Mucosa of rectum (tissue), 2 donors: ENCODE results near the gene NUCKS1.
A peak's percentile ranks its signal among the peaks of the same experiment; 100 is the strongest.

ENCODE experiments used
- H3K27ac ChIP-seq, 2 donors: one replicate each; pipeline ENCODE4 v1.7.0; 2013; ENCODE audit warnings: inconsistent platforms in 2 of 2, low read depth in 2 of 2, low read length in 2 of 2
- H3K27me3 ChIP-seq, 2 donors: one replicate each; pipeline ENCODE4 v1.7.0; 2013; ENCODE audit warnings: low read length in 2 of 2; ENCODE audit not compliant: control insufficient read depth in 2 of 2, insufficient read depth in 2 of 2
- H3K36me3 ChIP-seq, 2 donors: one replicate each; pipeline ENCODE4 v1.7.0; 2013; ENCODE audit warnings: low read length in 2 of 2; ENCODE audit not compliant: control insufficient read depth in 2 of 2, insufficient read depth in 2 of 2
- H3K4me1 ChIP-seq, 2 donors: one replicate each; pipeline ENCODE4 v1.7.0; 2013; ENCODE audit warnings: low read length in 2 of 2, mild to moderate bottlenecking in 1 of 2; ENCODE audit not compliant: control insufficient read depth in 2 of 2, insufficient read depth in 2 of 2
- H3K4me3 ChIP-seq, 2 donors: one replicate each; pipeline ENCODE4 v1.7.0; 2013; ENCODE audit warnings: low read length in 2 of 2
- H3K9ac ChIP-seq, 2 donors: one replicate each; pipeline ENCODE4 v1.7.0; 2013; ENCODE audit warnings: low read length in 2 of 2, low read depth in 1 of 2, mild to moderate bottlenecking in 1 of 2
- H3K9me3 ChIP-seq, 2 donors: one replicate each; pipeline ENCODE4 v1.7.0; 2013; ENCODE audit warnings: low read length in 2 of 2; ENCODE audit not compliant: control insufficient read depth in 2 of 2
- donor health status: healthy.
- donor health status: Normal muscosa, but diverticular disease.

The NUCKS1 gene

DNA sequence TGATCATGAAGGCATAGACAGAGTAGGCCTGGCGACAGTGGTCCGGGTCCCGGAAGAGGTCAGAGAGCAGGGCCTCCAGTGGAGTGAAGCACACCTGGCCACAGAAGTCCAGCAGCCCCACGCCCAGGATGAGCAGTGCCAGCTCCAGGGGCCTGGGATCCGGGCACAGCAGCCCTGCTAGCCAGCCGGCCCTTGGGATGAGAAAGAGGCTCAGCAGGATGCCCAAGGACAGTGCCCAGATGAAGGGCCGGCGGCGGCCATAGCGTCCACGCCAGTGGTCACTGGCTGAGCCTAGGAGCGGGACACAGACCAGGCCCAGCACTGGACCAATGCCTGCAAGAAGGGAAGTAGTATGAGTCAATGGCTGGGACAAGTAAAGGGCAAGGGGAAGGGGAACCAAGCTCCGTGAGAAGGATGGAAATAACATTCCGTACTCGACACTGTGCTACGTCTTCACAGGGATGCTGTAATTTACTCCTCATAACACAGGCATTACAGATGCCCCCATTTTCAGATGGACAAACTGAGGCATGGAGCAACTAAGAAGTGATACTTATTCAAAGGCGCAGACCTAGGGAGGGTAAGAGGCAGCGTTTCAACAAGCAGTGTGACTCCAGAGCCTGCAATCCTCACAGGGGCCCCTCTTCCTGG is 86.6 kb downstream of the NUCKS1 start:
- Histone ChIP-seq H3K9ac (peak overlapping the region in 1 of 2 donors; percentile 7), H3K27me3 (no peaks in the 10 kb centered on the region), H3K9me3 (no peaks in the 10 kb centered on the region), H3K4me3 (no peak overlapping the region), H3K4me1 (peaks cover 42 to 53% of the 10 kb centered on the region in 2 donors), H3K27ac (peak overlapping the region in 1 of 2 donors; percentile 11), H3K36me3 (peaks cover 2 to 9% of the 10 kb centered on the region in 2 donors)
